Forelimb muscle (tissue), 1 donor: ENCODE data around the gene DPH1. TPM values are rescaled to one million over a fixed set of nuclear protein-coding genes. Genes with fewer than 3 reads are reported as not detected.

Experiments used
- DNase-seq: peaks from one replicate; pipeline ENCODE4 v3.0.0-alpha.2; 2013; ENCODE audit warnings: low read depth
- polyA plus RNA-seq: library from polyadenylated mRNA; unstranded; fragments of 120-200 nt; gene quantifications from one replicate; pipeline ENCODE4 v1.2.1, GENCODE V29; 2013; ENCODE audit not compliant: insufficient read length

The DPH1 gene
- polyA plus RNA-seq, 1 donor, result 30.9 TPM

- DNase-seq, result no peak
Observed at GRCh38 chr17:2027528-2028233, 2.3 kb upstream of the DPH1 start.

DNA sequence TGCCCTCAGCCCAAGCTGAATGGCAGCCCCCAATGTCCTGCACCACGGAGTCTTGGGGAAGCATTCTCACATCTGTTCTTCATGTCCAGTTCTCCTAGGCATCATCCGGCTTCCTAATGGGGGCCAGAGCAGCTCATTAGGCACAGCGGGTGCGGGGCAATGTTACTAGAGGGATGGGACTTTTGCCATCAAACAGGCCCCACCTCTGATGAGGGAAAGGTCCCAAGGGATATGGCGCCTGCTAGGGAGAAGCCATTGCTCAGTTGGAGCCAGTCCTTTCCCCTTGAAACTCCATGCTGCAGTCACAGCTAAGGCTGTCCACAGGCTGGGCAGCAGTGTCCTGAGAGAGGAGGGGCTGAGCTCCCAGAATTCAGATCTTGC, 1.7 kb upstream of the DPH1 start:
- DNase-seq, result no peak

DNA sequence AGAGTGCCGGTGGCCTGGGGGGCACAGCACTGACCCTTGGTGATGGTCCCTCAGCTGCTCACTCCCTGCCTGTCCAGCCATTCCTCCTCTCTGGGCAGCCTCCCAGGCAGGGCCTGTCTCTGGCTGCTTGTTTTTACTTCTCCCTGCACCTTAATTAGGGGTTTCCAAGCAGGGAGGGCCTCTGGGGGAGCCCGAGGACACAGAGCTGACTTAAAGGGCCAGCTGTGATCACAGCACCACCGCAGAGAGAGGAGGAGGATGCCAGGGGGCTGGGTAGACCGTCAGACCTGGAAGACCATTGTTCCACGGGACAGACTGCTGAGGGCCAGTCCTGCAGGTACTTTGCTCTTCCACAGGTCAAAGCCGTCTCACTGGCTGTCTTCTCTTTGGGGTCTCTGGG, 1.2 kb upstream of the DPH1 start:
- DNase-seq, result no peak

GRCh38 chr17:2030779-2031163, 818 bp downstream of the DPH1 start:
- DNase-seq, result no peak

DNA sequence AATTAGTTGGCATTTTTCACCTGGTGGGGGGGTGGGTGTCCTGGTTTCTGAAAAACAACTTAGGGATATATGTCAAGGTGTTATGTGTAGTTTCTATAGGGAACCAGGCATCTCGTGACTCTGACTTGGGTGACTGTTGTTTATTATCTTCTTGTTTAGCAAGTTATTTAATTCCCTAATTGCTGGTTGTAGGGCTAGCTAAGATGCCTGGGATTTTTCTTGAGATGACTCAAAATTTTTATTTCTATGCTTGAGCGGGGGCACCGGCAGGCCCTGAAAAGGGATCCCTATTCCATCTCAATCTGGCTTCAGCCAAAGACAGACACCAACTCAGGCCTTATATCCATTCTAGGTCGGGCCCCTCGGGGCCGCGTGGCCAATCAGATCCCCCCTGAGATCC, 3.2 kb downstream of the DPH1 start:
- no peak for DNase-seq

DNA sequence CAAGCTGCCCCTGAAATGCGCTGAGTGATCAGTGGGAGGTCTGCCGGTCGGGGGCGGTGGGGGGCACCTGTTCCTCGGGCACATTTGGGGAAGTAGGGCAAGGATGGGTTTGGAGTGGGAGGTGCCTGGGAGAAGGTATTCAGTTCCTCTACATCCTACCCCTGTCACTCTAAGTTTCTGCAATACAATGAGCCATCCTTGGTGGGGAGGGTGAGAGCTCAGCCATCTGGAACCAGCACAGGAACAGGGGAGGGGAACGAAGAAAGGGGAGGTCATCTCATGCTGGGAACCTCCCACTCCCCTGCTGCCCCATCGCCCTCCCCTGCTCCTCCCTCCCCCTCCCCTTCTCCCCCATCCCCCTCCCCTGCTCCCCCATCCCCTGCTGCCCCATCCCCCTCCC, 4.2 kb downstream of the DPH1 start:
- DNase-seq, result no peak

DNA sequence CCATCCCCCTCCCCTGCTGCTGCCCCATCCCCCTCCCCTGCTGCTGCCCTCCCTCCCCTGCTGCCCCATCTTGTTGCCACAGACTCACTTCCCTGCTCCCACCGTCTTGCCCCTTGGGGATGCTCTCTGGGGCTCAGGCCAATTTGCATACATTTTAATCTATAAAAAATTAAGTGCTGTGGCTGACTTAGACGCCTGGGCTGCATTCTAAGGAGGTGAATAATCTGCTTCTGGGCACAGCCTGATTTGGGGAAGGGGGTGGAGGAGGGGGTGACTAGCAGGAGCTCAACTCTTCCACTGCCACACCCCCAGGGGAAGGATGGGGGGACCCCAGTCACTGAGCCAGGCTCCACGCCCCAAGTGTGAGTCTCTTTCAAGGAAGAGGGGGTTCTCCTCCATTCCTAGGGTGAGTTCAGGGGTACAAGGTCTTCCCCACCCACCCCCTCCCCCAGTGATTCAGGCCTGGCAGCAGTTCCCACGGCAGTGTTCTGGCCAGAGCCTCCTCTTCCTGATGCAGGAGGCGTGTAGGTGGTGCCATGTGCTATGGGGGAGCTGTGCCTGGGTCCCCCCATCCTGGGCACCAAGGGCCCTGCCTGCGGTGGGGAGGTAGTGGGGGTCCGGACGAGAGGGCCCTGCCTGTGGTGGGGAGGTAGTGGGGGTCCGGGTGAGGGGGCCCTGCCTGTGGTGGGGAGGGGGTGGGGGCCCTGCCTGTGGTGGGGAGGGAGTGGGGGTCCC, 5.0 kb downstream of the DPH1 start:
- no peak for DNase-seq

GRCh38 chr17:2035541-2036488, 5.9 kb downstream of the DPH1 start:
- no peak for DNase-seq

DNA sequence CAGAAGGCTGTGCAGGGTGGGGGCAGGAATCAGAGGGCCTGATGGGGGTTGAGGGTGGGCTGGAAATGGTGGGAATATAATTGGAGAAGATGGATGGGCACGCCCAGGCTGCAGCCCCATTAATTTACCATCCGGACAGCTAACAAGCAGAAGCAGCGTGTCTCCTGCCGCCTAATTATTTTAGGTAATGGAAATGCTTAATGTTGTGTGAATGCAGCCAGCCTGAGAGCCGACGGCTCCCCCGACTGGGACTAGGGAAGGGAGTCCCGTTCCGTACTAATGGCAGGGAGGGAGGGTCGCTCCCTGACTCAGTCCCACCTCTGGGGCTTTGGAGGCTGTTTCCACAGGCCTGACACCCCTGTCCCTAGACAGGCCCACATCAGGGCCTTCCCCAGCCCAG, 7.2 kb downstream of the DPH1 start:
- DNase-seq, result no peak

DNA sequence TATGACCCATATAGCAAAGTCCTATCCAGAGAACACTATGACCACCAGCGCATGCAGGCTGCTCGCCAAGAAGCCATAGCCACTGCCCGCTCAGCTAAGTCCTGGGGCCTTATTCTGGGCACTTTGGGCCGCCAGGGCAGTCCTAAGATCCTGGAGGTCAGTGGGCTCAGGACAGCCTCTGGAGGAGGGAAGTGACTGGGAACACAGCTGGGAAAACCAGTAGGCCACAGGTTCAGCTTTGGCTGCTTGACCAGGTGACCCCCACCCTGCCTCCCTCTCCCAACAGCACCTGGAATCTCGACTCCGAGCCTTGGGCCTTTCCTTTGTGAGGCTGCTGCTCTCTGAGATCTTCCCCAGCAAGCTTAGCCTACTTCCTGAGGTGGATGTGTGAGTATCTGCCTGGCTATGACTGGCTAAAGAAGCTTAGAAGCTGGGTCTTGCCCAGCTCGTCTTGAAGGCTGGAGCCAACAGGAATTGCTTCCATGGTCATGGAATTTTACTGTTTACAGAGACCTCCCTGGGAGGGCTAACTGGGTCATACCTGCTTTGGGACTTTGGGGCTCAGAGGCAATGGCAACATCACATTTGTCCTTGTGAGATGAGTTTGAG, 10.4 kb downstream of the DPH1 start:
- DNase-seq, result no peak

DNA sequence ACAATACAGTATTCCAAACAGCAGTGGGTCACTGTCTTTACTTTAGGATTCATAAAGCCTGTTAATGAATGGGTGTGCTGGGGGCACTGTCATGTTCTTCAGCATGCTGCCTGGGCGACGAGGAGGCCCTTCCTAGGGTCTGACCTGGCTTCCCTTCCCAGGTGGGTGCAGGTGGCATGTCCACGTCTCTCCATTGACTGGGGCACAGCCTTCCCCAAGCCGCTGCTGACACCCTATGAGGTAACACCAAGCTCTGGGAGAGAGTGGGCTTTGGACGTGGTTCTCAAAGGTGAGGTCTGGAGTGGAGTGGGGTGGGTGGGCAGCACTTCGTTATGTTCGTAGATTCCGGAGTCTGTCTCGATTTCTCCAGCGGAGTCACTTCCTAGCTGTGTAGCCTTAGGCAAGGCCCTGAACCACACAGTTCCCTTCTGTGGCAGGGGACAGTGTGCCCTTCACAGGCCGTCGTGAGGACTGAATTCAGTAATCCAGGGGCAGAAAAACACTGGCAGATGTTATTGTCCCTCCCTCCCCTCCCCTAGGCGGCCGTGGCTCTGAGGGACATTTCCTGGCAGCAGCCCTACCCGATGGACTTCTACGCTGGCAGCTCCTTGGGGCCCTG, 11.1 kb downstream of the DPH1 start:
- DNase-seq, result no peak

DNA sequence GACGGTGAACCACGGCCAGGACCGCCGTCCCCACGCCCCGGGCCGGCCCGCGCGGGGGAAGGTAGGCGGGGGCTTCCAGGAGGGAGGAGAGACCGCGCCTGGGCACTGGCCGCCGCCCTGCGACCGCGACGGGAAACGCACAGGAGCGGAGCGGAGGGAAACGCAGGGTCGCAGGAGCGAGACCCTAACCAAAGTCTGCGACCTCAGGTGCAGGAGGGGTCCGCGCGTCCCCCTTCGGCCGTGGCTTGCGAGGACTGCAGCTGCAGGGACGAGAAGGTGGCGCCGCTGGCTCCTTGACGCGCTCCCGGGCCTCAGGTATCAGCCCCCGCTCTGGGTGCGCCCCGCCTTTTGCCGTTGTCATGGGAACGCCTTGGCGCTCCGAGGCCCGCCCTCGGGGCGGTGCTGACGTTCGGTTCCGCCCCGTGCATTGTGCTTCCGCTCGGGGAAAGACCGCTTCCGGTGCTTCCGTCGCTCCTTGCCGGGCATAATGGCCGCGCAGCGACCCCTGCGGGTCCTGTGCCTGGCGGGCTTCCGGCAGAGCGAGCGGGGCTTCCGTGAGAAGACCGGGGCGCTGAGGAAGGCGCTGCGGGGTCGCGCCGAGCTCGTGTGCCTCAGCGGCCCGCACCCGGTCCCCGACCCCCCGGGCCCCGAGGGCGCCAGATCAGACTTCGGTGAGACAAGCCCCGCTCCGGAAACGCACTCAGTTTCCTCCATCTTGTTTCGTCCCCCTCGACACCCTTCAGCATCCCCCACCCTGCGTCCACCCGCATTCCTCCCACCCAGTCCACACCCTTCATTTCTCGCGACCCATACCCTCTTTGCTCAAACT, 11.8 kb downstream of the DPH1 start, which contains the start of gene OVCA2:
Gene OVCA2 (plus strand): TSS at position 462 of the 829 bp plus-strand sequence. CDS start 26 bp downstream, at position 488.
- DNase-seq, result peak; percentile 86

GRCh38 chr17:2042390-2042847, 12.5 kb downstream of the DPH1 start:
- DNase-seq, result no peak

- no peak for DNase-seq
Observed at GRCh38 chr17:2042933-2043332, 13.0 kb downstream of the DPH1 start.

DNA sequence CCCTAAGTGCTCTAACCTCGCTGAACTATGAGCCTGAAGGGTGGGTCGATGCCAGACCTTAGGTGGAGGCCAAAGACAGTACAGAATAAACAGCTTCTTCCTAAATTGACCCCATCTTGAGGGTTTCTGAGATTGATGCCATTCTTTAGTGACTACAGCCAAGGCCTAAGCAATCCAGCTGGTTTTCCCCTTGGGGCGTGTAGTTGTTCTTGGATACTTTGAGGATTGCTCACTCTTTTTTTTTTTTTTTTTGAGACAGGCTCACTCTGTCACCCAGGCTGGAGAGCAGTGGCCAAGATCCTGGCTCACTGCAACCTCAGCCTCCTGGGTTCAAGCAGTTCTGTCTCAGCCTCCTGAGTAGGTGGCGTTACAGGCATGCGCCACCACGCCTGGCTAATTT, 13.8 kb downstream of the DPH1 start:
- DNase-seq, result no peak

DNA sequence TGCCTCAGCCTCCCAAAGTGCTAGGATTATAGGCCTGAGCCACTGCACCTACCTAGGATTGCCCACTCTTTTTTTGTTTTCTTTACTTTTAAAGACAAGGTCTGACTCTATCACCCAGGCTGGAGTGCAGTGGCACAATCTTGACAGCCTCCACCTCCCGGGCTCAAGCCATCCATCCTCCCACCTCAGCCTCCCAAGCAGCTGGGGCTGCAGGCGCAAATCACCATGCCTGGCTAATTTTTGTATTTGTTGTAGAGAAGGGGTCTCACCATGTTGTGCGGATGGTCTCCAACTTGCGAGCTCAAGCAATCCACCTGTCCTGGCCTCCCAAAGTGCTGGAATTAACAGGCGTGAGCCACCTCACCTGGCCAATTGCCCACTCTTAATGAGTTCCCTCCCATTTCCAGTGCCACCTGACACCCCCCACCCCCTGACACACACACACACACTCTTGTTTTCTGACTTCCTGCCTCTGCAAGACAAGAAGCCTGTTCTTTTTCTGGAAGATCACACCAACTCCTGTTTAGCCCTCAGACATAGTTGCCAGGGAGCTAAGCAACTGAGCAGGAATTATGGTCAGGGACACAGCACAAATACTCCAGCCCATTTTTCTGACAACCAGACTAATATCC, 14.4 kb downstream of the DPH1 start:
- no peak for DNase-seq

- no peak for DNase-seq
Observed at GRCh38 chr17:2047590-2047989, 17.6 kb downstream of the DPH1 start.

GRCh38 chr17:2048805-2049204, 18.9 kb downstream of the DPH1 start:
- DNase-seq, result no peak

DNA sequence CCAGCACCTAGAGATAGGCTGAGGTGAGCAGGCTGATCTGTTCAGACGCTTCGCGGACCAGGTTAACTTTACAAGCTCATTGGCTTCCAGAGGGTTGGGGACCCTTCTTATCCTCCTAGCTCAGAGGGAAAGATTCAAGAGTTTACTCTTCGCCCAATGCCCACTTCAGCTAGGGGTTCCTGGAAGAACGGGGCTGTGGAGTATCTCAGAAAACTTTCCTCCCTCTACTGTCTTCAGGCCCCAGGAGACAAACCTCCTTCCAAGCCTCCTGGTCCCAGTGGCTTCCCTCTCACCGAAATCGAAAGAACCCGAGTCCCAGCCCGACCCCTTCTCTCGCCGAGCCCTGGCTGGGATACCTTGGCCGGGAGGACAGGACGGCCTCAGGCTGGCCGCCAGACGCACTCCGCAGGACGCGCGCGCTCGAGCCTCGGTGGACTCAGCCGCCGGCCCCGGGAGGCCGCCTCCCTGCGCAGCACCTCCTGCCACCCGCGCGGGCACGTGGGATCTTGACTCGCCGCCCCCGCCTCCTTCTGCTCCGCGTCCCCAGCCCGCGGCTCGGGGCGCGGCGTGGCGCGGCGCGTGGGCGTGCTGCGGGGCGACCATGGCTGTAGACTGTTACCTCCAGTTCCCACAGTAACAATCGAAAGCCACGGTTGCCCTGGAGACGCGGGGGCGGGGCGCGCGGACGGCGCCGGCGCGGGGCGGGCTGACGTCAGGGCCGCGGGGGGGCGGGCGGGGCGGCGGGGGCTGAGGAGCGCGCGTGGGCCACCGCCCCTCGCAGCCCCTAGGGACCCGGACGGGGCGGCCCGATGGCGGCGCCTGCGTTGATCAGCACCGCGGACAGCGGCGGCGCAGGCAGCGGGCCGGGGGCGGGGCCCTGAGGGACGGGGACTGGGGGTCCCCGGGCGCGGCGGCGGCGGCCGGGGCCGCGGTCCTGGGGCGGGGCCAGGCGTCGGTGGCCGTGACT, 19.7 kb downstream of the DPH1 start:
- no peak for DNase-seq
